HG02763 (cell line): ENCODE results near the gene TMEM247.
"Not testable (repeated sequence)": the region's sequence is repeated elsewhere in the genome, so short reads cannot be mapped to it uniquely, and the experiment has no call there.

Experiments
- ATAC-seq: cut with Tn5 transposase; IDR thresholded peaks from one replicate; pipeline ENCODE4 v1.9.1; 2021; ENCODE audit warnings: mild to moderate bottlenecking, moderate library complexity; ENCODE audit not compliant: unreplicated experiment

Gene TMEM247

DNA sequence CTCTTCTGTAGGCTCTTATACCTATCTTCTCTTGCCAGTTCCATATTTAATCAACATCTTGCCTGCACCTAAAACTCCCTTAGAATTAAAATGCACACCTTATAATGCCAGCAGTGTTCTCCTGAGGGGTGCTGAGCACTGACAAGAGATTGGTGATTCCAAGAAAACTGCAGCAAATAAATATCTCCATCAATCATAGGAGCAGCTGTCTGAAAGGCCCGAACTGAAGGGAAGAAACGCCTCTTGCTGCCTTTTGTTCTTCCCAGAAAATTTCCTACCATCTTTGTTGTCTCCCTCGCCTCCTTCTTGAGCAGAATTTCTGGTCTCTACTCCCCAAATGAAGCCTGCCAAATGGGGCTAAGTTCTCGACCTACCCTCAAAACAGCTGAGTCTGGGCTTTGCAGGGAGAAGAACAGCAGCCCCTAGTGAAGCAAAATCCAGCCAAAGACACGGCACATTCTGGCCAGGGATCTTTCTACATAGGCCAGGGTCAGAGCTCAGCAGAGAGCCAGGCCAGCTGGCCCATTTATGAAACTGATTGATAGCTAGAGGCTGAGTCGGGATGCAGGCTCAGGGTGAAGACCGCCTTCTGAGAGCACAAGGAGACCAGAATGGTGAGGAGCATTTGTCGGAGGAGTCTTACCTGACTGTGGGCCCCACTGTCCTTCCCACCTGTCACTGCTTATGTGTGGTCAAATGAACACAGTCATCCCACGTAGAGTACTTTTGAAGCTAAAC, 20.4 kb upstream of the TMEM247 start:
- no peak for ATAC-seq

DNA sequence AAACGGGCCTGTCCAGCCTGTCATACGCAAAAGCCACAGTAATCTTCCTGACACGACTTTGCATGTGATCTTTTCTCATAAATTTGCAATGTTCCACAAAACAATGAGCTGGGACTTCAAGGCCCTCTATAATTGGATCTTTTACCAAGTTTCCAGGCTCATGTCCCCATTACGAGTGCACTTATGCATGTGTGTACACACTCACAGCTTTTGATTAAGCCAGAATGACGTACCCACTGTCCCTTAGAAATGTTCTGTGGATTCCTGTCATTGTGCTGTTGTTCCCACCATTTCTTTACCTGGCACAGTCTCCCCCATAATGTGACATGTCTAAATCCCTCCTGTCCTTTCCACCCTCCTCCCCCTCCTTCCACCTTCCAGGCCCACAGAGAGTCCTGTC, 19.7 kb upstream of the TMEM247 start:
- no peak for ATAC-seq

DNA sequence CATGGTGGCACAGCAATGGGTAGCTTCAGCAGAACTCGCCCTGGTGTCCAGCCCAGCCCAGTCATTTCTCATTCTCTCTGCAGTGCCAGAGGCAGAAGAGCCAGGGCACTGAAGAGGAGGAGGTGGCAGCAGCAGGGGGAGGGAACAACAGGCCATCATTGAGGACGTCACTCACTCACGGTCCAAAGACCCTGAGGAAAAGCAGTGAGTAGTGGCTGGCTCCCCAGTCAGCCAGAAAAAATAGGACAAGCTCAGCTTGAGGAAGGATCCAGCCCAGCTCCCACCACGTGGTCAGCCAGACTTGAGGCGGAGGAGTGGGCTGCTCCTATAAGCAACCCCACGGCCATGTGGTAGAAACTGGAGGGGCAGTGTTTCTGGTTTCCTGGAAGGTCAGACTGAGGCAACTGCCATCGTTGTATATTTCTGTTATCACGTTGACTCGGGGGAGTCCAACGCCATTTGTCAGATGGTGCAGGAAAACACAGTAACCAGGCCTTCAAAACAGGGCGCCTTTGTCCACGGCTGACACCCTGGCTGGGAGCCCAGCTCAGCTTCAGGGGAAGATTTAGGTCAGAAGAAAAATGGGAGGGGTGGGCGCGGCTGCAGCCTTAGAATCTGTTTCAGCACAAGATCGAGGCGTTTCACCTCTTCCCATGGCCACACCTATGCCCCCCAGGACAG, 19.0 kb upstream of the TMEM247 start:
- no peak for ATAC-seq

DNA sequence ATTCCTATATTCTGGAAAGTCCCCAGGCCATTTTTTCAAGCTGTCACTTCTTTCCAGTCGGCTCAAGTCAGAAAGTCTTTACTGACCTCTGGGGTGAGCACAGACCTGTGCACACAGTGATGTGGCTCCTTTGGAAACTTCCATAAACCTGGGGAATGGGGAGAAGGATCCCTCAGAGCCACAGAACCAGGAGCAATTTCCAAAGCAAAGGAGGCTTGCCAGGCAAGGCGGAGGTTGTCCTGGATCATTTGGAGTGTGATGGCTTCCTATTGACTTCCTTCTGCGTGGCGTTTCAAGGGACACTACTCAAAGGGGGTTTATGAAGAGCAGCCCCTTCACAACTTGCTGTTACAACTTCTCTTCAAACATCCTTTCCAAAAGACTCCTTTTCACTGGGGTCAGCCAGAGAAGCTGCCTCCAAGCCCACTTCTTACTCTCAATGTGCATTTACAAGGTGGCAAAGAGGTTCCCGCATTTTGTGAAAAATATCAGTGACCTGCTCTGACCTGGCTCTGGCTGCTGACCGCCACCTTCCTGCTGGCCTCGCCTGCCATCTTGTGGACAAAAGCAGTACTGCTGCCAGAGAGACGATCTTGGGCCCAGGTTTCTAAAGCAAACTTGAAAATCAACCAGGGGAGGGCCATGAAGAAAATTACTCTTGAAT, 18.2 kb upstream of the TMEM247 start:
- peak; percentile 53 for ATAC-seq

DNA sequence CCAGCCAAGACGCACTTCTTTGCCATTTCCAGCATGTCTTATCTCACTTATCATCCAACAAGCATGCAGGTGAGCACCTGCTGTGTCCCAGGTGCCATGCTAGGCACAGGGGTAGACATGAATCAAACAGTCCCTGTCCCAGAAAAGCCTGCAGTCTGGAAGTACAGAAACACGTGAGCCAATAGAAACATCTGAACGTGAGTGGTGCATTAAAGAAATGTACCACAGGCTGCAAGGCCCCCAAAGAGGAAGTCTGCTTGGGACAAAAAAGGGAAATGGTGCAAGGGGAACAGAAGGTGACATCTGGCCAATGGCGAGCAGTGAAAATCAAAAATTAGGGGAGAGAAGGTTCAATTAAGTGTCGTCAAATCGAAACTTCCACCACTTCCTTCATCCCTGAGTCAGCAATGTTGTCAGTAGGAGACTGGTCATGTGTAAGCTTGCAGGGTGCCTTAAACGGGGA, 17.6 kb upstream of the TMEM247 start:
- peak; percentile 24 for ATAC-seq

DNA sequence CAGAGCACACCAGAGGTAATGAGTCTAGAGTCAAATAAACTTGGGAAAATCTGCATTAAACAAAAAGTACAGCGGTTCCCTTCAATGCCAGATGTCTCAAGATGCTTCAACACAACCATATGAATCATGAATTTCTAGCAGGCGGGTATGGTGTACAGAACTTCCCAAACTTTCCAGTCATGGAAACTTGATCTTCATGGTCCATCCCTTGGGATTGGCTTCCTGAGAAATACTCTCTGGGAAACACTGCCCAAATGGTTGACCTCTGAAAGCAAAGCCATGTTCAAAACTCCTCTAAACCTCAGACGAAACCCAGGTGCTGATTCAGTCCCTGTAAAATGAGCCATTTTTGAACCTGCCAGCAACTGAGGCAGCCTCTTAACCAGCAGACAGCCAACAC, 16.4 kb upstream of the TMEM247 start:
- no peak for ATAC-seq

DNA sequence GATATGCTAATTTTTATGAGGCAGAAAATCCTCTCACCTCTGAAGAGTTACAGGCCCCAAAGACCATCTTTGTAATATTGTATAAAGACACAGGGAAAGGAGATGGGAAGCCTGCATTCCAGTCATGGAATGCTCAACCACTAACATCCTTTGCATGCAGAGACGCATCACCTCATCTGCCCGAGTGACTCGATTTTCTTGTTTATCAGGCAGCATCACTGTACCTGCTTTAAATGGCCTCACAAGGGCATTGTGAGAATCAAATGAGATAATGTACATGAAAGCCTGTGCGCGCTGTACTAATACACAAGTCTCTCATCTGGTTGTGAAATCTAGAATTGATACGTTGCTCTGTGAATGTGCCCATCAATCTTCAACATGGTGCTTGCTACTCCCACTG, 10.2 kb upstream of the TMEM247 start:
- ATAC-seq, result no peak

DNA sequence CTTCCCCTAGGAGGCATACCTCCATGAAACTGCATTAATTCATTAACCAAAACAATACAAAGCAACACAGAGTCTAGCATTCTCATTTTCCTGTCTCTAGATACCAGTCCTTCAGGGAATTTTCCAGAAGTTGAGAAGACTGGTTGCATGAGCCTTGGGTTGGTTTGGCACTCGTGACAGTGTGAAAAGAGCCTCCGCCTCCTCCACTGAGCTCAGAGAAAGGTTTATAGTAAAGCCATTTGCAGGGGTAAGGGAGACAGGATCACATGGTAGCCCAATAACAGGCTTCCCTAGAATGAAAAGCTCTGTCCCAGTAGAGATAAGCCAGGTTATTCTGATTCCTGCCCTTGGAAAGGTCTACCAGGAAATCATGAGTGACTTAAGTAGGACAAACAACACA, 9.7 kb upstream of the TMEM247 start:
- no peak for ATAC-seq

DNA sequence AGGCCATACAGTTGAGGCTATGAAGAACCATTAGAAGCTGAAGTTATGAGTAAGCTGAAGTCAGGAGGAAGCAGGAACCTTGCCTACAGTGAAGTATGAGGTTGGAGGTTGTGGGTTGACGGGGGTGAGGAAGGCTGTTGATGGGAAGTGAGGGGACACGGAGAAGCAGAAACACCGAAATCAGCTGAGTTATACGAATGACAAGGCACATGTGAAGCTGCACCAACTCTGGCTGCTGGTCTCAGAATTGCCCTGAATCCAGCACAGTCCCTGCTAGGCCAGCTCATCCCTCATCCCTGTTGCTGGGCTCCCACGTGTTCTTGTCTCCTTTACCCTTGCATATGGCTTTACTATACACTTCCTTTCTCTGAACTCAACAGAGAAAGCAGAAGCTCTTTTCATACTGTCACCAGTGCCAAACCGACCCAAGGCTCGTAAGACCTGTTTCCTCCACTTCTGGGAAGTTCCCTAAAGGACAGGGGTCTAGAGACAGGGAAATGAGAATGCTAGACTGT, 9.2 kb upstream of the TMEM247 start:
- no peak for ATAC-seq

DNA sequence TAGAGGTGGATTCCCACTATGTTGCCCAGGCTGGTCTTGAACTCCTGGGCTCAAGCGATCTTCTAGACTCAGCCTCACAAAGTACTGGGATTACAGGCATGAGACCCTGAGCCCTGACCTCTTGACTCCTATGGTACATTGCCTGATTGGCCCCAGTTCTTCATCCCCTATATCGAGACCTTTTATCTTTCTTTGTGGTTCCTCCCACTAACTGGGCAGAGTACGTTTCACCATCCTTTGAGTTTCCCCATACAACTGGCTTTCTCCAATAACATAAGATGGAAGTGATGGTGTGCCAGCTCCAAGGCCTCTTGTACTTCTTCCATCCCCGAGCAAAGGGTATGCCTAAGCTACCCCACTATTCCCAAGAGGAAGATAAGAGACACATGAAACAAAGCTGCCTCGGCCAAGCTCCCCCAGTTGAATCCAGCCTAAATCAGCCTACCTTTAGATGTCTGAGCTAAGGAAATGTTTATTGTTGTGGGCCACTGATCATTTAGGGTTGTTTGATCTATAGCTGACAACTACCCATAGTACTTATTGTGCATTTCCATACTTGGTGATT, 8.3 kb upstream of the TMEM247 start:
- no peak for ATAC-seq

DNA sequence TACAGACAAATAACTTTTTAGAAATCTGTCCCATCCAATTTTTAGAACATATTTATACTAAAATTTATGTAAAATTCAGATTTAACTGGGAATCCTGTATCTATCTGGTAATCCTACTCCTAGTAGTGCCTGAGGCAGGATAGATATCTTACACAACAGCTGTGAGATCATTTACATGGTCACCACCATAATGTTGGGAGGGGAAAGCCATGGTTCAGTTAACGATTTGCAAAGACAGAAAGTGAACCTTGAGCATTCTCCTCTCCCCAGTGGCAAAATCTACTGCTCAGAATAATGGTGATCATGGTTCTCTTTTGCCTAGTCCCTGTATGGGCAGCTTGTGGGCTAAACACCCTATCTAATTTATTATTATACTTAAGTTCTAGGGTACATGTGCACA, 7.7 kb upstream of the TMEM247 start:
- ATAC-seq, result no peak

DNA sequence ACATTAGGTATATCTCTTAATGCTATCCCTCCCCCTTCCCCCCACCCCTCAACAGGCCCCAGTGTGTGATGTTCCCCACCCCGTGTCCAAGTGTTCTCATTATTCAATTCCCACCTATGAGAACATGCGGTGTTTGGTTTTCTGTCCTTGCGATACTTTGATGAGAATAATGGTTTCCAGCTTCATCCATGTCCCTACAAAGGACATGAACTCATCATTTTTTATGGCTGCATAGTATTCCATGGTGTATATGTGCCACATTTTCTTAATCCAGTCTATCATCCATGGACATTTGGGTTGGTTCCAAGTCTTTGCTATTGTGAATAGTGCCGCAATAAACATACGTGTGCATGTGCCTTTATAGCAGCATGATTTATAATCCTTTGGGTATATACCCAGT, 7.2 kb upstream of the TMEM247 start:
- ATAC-seq, result not testable (repeated sequence)

DNA sequence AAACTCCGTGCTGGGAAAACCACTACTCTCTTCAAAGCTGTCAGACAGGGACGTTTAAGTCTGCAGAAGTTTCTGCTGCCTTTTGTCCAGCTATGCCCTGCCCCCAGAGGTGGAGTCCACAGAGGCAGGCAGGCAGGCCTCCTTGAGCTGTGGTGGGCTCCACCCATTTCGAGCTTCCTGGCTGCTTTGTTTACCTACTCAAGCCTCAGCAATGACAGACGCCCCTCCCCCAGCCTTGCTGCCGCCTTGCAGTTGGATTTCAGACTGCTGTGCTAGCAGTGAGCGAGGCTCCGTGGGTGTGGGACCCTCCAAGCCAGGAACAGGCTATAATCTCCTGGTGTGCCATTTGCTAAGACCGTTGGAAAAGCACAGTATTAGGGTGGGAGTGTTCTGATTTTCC, 1.9 kb upstream of the TMEM247 start:
- ATAC-seq, result not testable (repeated sequence)

DNA sequence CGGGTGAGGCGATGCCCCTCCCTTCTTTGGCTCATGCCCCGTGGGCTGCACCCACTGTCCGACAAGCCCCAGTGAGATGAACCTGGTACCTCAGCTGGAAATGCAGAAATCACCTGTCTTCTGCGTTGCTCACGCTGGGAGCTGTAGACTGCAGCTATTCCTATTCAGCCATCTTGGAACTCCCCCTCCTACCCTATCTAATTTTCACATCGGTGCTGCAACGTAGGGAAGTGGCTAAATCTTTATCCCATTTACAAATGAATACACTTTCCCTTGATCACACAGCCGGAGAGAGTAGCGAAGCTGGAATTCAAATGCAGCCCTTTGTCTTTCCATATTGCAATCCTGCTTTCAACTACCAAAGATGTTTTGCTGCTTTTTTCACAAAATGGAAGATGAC, 1.4 kb upstream of the TMEM247 start:
- no peak for ATAC-seq

DNA sequence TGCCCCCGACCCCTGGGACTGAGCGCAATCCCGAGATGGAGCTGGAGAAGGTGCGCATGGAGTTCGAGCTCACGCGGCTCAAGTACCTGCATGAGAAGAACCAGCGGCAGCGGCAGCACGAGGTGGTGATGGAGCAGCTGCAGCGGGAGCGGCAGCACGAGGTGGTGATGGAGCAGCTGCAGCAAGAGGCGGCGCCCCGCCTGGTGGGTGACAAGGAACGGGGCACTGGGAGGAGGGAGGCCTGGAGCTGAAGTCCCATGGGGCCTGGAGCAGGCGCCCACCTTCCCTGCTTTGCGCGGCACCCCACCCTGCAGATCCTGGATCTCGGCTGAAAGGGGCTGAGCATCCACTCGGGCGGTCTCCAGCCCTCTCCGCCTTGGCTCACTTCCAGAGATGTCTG, 1.2 kb downstream of the TMEM247 start:
- ATAC-seq, result no peak

DNA sequence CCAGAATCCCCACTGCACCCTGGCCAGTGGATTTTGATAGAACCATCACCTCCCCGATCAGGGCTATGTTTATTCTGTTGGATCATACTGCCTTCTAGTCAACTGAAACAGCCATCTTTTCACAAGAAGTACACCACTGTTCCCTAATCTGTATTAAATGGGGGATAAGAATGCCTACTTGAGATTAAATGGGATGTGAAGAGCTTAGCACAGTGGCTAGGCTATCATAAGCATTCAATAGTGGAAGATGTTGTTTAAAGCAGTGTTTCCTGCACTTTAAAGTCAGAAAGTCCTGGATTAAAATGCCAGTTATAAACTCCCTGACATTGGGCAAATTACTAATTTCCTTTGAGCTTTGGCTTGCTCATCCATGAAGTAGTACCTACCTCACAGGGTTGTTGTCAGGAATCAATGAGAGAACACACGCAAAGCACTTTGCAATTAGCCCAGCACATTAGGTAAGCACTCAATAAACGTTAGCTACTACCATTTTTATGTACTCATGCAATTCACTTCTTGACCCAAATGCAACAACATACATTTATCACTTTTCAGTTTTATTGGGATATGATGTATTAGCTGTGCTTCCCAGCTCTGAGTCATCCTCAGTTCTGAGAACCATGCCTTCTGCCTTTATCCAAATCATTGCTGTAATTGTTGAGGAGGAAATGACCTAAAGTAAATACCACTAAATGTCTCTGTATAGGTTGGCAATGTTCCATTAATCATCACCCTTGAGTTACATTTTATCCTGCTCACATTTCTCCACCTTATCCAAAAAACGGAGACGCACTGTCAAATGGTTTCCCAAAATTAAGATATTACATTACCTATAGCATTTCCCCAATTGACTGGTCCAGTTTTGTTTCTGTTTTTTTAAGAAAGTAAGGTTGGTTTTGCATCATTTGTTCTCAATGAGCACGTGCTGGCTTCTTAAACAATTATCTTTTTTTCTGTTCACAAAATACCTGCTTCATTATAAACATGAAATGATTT, 2.1 kb downstream of the TMEM247 start:
- no peak for ATAC-seq

DNA sequence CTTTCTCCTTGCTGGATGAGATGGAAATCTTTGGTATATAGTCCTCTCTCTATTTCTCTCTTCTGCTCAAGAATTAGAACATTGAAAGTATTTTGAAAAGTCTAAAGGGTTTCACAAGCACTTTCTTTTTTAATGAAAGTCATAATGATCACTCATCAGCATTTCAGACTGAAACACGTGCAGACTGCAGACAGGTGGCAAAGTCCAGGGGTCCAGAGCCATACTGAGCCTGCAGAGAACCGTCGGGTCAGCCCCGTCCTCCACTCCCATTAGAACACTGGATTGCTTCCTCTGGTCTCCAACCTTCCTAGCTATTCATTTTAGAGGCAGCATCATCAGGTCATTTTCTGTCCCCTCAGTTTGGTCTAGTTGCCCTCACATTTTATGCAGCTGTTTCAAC, 3.1 kb downstream of the TMEM247 start:
- ATAC-seq, result no peak

DNA sequence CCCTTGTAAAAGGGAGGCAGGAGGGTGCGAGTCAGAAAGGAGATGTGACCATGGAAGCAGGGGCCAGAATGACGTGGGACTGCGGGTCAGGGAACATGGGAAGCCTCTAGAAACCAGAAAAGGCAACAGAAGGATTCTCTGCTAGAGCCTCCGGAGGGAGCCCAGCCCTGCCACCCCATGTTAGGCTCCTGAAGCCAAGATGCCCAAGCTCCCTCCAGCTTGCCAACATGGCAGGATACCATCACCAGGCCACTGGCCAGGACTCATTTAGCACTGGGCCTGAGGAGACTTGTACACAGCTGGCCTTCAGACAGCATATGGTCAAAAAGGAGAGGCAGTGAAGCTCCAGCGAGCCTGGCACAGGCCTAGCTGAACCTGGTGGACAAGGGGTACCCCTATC, 5.6 kb downstream of the TMEM247 start:
- ATAC-seq, result no peak

DNA sequence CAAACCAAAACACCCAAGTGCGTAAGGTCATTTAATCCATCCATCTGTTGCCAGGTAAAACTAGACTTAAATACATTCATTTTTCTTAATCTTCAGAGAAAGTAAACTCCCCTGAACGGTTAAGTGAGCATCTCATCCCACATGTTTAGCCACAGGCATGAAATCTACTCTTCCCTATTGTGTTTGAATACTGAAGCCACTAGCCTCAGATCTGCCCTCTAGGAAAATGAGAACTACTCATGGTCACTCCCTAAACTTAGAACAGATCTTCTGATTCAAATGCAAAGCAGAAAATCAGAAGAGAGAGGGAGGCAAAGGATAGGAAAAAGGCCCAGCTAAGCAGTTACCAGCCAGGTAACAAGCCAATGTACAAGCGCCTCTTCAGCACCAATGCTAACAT, 7.1 kb downstream of the TMEM247 start:
- no peak for ATAC-seq

DNA sequence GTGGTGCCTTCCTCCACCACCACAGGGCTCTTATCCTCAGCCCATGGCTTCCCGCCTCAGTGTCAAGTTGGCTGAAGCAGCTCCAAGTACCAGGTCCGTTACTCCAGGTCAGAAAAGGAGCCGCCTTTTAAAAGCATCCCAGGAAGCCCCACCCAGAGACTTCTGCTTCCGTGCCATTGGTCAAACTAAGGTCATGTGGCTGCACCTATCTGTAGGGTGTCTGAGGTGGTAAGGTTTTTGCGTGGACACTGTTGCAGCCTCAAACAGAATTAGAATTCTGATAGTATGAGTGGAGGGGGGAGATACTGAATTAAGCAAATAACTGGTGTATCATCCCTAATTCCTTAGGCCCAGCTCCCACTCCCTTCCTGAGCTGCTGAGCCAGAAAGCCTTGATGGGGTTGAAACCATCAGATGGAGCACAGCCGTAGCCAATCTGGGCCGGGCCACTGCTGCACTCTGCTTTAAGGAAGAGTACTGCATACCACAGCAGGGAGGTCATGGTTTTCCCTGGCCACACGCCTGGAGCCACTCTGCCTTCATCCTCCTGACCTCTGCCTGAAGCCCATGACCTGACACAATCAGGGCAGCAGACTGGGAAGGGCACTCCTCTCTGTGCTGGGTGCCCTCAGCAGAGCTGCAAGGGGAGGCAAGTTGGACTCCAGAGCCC, 8.4 kb downstream of the TMEM247 start:
- ATAC-seq, result no peak
